ENCODE results near the gene ZBTB16. TPM values are rescaled to one million over a fixed set of nuclear protein-coding genes. Genes with fewer than 3 reads are reported as not detected.

Gene ZBTB16
- total RNA-seq, 1 experiment from 2014 or later: 0.21 TPM

- DNase-seq (ENCODE audit: low read depth, low spot score) (no peak), ATAC-seq (no peak; the same call in 1 of the 2 replicates)
- intact Hi-C loops (cut with micrococcal nuclease; ENCODE audit: unreplicated experiment): loop anchor here (2.0 to 5.0 kb wide), 2 partner anchors 226 to 453 kb away; no protein-coding TSS in a partner anchor
- in situ Hi-C loops (cut with HindIII; ENCODE audit: low pct_unique_long_range_greater_than_20kb, low sequenced_read_pairs): no loop called here
- POLR2A ChIA-PET: no interaction called here
- no TSS peak for BruUV-seq (replicated peaks)
- Histone ChIP-seq H3K36me3 (ENCODE audit: control insufficient read depth, insufficient read depth, low read length) (no peaks in the 10 kb centered on the region), H3K27ac (ENCODE audit: low read length) (no peak overlapping the region), H3K9me3 (ENCODE audit: control insufficient read depth, insufficient read depth, low read depth, low read length) (no peaks in the 10 kb centered on the region), H3K27me3 (ENCODE audit: control insufficient read depth, insufficient read depth, low read length) (peaks cover 14% of the 10 kb centered on the region), H3K4me1 (ENCODE audit: control insufficient read depth, insufficient read depth, low read length) (no peaks in the 10 kb centered on the region), H3K4me3 (ENCODE audit: low read depth in 2 of 2, low read length in 2 of 2) (no peak overlapping the region)
- TF ChIP-seq REST (IDR thresholded peaks at IDR 0.05; ENCODE audit: insufficient read depth in 1 of 2, low read depth in 2 of 2, low read length in 1 of 2) (no peak), SIN3A (IDR thresholded peaks at IDR 0.05; ENCODE audit: borderline replicate concordance, insufficient read depth, low read depth, low read length) (no peak), TCF7L2 (IDR thresholded peaks at IDR 0.05; ENCODE audit: low read depth, low read length) (no peak)
- CTCF ChIA-PET: interaction anchor here (0.5 to 2.8 kb wide), 5 partner anchors 11 to 365 kb away, joined by 3 to 26 read pairs (median 11); no protein-coding TSS in a partner anchor
These were observed 201.0 kb downstream of the ZBTB16 start for GRCh38 chr11:114260483-114260882.

- DNase-seq (ENCODE audit: low read depth, low spot score) (no peak), ATAC-seq (no peak)
- no peak overlapping the region for H3K27ac ChIP-seq (ENCODE audit: low read length)
- no TSS peak for BruUV-seq (replicated peaks)
- ChIA-PET CTCF (interaction anchor here (1.0 to 2.8 kb wide), 7 partner anchors 108 to 456 kb away, joined by 3 to 26 read pairs (median 4); no protein-coding TSS in a partner anchor), POLR2A (no interaction called here)
- intact Hi-C loops (cut with micrococcal nuclease; ENCODE audit: unreplicated experiment) (loop anchor here (1.0 to 5.0 kb wide), 4 partner anchors 227 to 454 kb away; no protein-coding TSS in a partner anchor), in situ Hi-C loops (cut with HindIII; ENCODE audit: low pct_unique_long_range_greater_than_20kb, low sequenced_read_pairs) (no loop called here)
- no peak for TF ChIP-seq TCF7L2 (IDR thresholded peaks at IDR 0.05; ENCODE audit: low read depth, low read length)
- H3K4me3 ChIP-seq (ENCODE audit: low read depth in 2 of 2, low read length in 2 of 2): no peak overlapping the region
- peaks cover 18% of the 10 kb centered on the region for H3K27me3 ChIP-seq (ENCODE audit: control insufficient read depth, insufficient read depth, low read length)
- H3K9me3 ChIP-seq (ENCODE audit: control insufficient read depth, insufficient read depth, low read depth, low read length): no peaks in the 10 kb centered on the region
- no peaks in the 10 kb centered on the region for H3K4me1 ChIP-seq (ENCODE audit: control insufficient read depth, insufficient read depth, low read length)
- no peaks in the 10 kb centered on the region for H3K36me3 ChIP-seq (ENCODE audit: control insufficient read depth, insufficient read depth, low read length)
These were observed 202.3 kb downstream of the ZBTB16 start for GRCh38 chr11:114261791-114262190.

GRCh38 chr11:114262681-114263512 is 203.4 kb downstream of the ZBTB16 start:
- ChIA-PET CTCF (interaction anchor here (0.5 to 2.8 kb wide), 8 partner anchors 11 to 457 kb away, joined by 3 to 26 read pairs (median 4); no protein-coding TSS in a partner anchor), POLR2A (no interaction called here)
- no peak for TF ChIP-seq SIN3A (IDR thresholded peaks at IDR 0.05; ENCODE audit: borderline replicate concordance, insufficient read depth, low read depth, low read length)
- TF ChIP-seq REST (IDR thresholded peaks at IDR 0.05; ENCODE audit: insufficient read depth in 1 of 2, low read depth in 2 of 2, low read length in 1 of 2): no peak
- TF ChIP-seq CTCF (IDR thresholded peaks at IDR 0.05): peak; percentile 85
- Histone ChIP-seq H3K27me3 (ENCODE audit: control insufficient read depth, insufficient read depth, low read length) (peaks cover 18% of the 10 kb centered on the region), H3K9me3 (ENCODE audit: control insufficient read depth, insufficient read depth, low read depth, low read length) (no peaks in the 10 kb centered on the region), H3K4me3 (ENCODE audit: low read depth in 2 of 2, low read length in 2 of 2) (no peak overlapping the region), H3K4me1 (ENCODE audit: control insufficient read depth, insufficient read depth, low read length) (no peaks in the 10 kb centered on the region), H3K27ac (ENCODE audit: low read length) (no peak overlapping the region), H3K36me3 (ENCODE audit: control insufficient read depth, insufficient read depth, low read length) (no peaks in the 10 kb centered on the region)
- peak; percentile 82 for ATAC-seq
- in situ Hi-C loops (cut with HindIII; ENCODE audit: low pct_unique_long_range_greater_than_20kb, low sequenced_read_pairs): no loop called here
- BruUV-seq (replicated peaks): no TSS peak
- intact Hi-C loops (cut with micrococcal nuclease; ENCODE audit: unreplicated experiment): loop anchor here (1.0 to 5.0 kb wide), 2 partner anchors 367 to 456 kb away; no protein-coding TSS in a partner anchor
- DNase-seq (ENCODE audit: low read depth, low spot score): no peak

All from Panc1 (cell line).